K562 (cell line): ENCODE data around the gene GUK1. TPM values are rescaled to one million over a fixed set of nuclear protein-coding genes. Genes with fewer than 3 reads are reported as not detected.
A peak's percentile ranks its signal among the peaks of the same experiment; 100 is the strongest.

ENCODE experiments used
- ATF1 ChIP-seq, 2 experiments: fragments of 450-650 bp in 1 of 2; IDR thresholded peaks; 2 replicates each; pipeline ENCODE4 v1.6.1; 2016; ENCODE audit warnings: missing compliant biosample characterization in 1 of 2, missing genetic modification characterization in 1 of 2
- FUS ChIP-seq: fragments of 200-400 bp; formaldehyde crosslinking; optimal IDR thresholded peaks from 2 replicates; pipeline ENCODE3; 2017; ENCODE audit warnings: low read depth, low read length
- MTA2 ChIP-seq: fragments of 450-650 bp; IDR thresholded peaks from 2 replicates; pipeline ENCODE4 v1.6.1; 2016; ENCODE audit warnings: low read depth
- NBN ChIP-seq: fragments of 450-650 bp; IDR thresholded peaks from 2 replicates; pipeline ENCODE4 v1.6.1; 2016; ENCODE audit warnings: low read depth, mild to moderate bottlenecking
- NRF1 ChIP-seq, 2 experiments: fragments of 450-650 bp; IDR thresholded peaks in 1 of 2; conservative IDR thresholded peaks in 1 of 2; 2 replicates each; pipeline ENCODE4 v1.6.1; 2014; ENCODE audit warnings: mild to moderate bottlenecking in 2 of 2
- RB1 ChIP-seq: fragments of 450-650 bp; IDR thresholded peaks from 2 replicates; pipeline ENCODE4 v1.6.1; 2017; ENCODE audit warnings: low read depth, mild to moderate bottlenecking
- SPI1 ChIP-seq: IDR thresholded peaks from 2 replicates; pipeline ENCODE4 v1.6.1; 2011; ENCODE audit warnings: low read depth, low read length, control low read depth, borderline replicate concordance
- ZBTB7A ChIP-seq: IDR thresholded peaks from 2 replicates; pipeline ENCODE4 v1.6.1; 2011; ENCODE audit warnings: low read depth, mild to moderate bottlenecking, low read length, moderate library complexity, borderline replicate concordance; ENCODE audit not compliant: control insufficient read depth
- ZNF384 ChIP-seq: IDR thresholded peaks from 2 replicates; pipeline ENCODE4 v1.6.1; 2012; ENCODE audit warnings: low read depth, low read length, improper control_type of control experiment
- polyA plus RNA-seq, 8 experiments: library from polyadenylated mRNA; depleted of rRNA in 4 of 8; stranded (reverse) in 5 of 8; unstranded in 3 of 8; fragments of >200 nt; fragmentation: Nextera tagmentation in 2 of 8; fragmentation: Illumina TruSeq in 1 of 8; extraction: Ambion mirVana in 2 of 8; extraction: Trizol in 1 of 8; gene quantifications; 2 replicates each; pipeline versions ENCODE4 v1.2.1 to v1.2.3, GENCODE V29; 2011 to 2014; ENCODE audit warnings: inconsistent platforms in 1 of 8, missing spikeins in 1 of 8
- total RNA-seq, 7 experiments: library from RNA; depleted of rRNA in 6 of 7; stranded (reverse); fragments of >200 nt in 6 of 7; fragmentation: Illumina TruSeq in 2 of 7; extraction: Trizol in 2 of 7; gene quantifications; 2 replicates each; pipeline versions ENCODE4 v1.2.1 to v1.2.3, GENCODE V29; 2011 to 2021; ENCODE audit warnings: low replicate concordance in 1 of 7
- TF ChIP-seq, protein P1 (sequence below): fragments of 450-650 bp; formaldehyde crosslinking; IDR thresholded peaks from 2 replicates; pipeline ENCODE4 v1.4.0; 2020; ENCODE audit warnings: mild to moderate bottlenecking, mixed read lengths
- TF ChIP-seq, protein P2 (sequence below): fragments of 250-450 bp; sonication (Bioruptor Pico); IDR thresholded peaks from 2 replicates; pipeline ENCODE4 v1.8.0; 2022; ENCODE audit warnings: moderate library complexity, mild to moderate bottlenecking, inconsistent platforms
- TF ChIP-seq, protein P3 (sequence below): fragments of 200-600 bp; sonication (generic); IDR thresholded peaks from one replicate; pipeline ENCODE4 v1.6.1; 2012; ENCODE audit warnings: mild to moderate bottlenecking, low read depth, low read length, inconsistent platforms

GUK1 gene
- total and polyA plus RNA-seq, 9 of the 15 experiments (the other 6 are each of a cell fraction or from before 2014, with no cell fraction given): 7.0 to 331 (median 132) TPM

DNA sequence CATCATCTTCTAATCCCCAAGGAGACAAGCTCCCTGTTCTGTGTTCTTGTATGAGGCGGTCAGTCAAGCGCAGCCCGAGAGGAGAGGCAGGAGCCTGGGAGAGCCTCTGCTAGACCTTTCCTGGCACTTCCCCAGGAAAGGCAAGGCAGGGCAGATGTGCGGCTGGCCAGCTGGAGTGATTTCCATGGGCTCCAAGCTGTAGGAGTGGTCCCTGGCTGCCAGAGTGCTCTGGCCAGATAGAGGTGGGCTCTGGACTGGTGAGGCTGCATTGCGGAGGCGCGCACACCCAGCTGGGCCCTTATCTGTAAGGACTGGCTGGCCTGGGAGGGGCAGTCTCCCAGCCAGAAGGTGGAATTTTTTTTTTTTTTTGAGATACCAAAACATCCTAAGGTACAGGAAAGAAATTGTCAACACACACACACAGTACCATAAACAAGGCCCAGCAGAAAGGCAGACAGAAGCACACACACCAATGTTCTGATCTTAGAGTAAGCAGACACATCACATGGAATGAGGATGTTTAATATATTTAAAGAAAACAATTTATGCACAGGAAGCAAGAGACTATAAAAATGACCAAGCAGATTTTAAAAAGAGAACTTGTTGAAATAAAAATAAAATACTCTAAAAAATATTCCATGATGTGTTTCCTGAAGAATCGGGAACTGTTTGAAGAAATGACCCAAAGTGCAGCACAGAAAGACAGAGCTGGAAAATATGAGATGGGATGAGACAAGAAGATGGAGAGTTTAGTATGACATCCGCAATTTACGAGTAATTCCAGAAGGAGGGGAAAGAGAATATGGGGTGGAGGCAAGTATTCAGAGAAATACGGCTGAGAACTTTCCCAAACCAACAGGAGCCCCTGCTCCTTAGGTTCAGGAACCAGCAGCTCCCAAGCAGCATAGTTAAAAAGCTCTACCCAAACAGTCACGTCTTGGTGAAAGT is 38.9 kb downstream of the GUK1 start (continued):
- 0 out of 2 replicates have a peak, but pooled peaks have one; percentile 10 for TF ChIP-seq SPI1
- TF ChIP-seq FUS: no peak
- TF ChIP-seq, protein P1, sequence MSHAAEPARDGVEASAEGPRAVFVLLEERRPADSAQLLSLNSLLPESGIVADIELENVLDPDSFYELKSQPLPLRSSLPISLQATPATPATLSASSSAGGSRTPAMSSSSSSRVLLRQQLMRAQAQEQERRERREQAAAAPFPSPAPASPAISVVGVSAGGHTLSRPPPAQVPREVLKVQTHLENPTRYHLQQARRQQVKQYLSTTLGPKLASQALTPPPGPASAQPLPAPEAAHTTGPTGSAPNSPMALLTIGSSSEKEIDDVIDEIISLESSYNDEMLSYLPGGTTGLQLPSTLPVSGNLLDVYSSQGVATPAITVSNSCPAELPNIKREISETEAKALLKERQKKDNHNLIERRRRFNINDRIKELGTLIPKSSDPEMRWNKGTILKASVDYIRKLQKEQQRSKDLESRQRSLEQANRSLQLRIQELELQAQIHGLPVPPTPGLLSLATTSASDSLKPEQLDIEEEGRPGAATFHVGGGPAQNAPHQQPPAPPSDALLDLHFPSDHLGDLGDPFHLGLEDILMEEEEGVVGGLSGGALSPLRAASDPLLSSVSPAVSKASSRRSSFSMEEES (CRISPR knock-in tag): no peak
- TF ChIP-seq ATF1 (CRISPR knock-in tag; IDR thresholded peaks at IDR 0.05): no peak
- peak; percentile 51; the same call in 1 of the 2 replicates for TF ChIP-seq ATF1 (tag; IDR thresholded peaks at IDR 0.05)
- TF ChIP-seq, protein P2, sequence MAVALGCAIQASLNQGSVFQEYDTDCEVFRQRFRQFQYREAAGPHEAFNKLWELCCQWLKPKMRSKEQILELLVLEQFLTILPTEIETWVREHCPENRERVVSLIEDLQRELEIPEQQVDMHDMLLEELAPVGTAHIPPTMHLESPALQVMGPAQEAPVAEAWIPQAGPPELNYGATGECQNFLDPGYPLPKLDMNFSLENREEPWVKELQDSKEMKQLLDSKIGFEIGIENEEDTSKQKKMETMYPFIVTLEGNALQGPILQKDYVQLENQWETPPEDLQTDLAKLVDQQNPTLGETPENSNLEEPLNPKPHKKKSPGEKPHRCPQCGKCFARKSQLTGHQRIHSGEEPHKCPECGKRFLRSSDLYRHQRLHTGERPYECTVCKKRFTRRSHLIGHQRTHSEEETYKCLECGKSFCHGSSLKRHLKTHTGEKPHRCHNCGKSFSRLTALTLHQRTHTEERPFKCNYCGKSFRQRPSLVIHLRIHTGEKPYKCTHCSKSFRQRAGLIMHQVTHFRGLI (CRISPR knock-in tag): no peak
- peak; percentile 14; the same call in 1 of the 2 replicates for TF ChIP-seq RB1
- TF ChIP-seq NBN: peak; percentile 23; the same call in 1 of the 2 replicates
- TF ChIP-seq MTA2: peak; percentile 89
- TF ChIP-seq ZBTB7A: peak; percentile 96
- TF ChIP-seq, protein P3, sequence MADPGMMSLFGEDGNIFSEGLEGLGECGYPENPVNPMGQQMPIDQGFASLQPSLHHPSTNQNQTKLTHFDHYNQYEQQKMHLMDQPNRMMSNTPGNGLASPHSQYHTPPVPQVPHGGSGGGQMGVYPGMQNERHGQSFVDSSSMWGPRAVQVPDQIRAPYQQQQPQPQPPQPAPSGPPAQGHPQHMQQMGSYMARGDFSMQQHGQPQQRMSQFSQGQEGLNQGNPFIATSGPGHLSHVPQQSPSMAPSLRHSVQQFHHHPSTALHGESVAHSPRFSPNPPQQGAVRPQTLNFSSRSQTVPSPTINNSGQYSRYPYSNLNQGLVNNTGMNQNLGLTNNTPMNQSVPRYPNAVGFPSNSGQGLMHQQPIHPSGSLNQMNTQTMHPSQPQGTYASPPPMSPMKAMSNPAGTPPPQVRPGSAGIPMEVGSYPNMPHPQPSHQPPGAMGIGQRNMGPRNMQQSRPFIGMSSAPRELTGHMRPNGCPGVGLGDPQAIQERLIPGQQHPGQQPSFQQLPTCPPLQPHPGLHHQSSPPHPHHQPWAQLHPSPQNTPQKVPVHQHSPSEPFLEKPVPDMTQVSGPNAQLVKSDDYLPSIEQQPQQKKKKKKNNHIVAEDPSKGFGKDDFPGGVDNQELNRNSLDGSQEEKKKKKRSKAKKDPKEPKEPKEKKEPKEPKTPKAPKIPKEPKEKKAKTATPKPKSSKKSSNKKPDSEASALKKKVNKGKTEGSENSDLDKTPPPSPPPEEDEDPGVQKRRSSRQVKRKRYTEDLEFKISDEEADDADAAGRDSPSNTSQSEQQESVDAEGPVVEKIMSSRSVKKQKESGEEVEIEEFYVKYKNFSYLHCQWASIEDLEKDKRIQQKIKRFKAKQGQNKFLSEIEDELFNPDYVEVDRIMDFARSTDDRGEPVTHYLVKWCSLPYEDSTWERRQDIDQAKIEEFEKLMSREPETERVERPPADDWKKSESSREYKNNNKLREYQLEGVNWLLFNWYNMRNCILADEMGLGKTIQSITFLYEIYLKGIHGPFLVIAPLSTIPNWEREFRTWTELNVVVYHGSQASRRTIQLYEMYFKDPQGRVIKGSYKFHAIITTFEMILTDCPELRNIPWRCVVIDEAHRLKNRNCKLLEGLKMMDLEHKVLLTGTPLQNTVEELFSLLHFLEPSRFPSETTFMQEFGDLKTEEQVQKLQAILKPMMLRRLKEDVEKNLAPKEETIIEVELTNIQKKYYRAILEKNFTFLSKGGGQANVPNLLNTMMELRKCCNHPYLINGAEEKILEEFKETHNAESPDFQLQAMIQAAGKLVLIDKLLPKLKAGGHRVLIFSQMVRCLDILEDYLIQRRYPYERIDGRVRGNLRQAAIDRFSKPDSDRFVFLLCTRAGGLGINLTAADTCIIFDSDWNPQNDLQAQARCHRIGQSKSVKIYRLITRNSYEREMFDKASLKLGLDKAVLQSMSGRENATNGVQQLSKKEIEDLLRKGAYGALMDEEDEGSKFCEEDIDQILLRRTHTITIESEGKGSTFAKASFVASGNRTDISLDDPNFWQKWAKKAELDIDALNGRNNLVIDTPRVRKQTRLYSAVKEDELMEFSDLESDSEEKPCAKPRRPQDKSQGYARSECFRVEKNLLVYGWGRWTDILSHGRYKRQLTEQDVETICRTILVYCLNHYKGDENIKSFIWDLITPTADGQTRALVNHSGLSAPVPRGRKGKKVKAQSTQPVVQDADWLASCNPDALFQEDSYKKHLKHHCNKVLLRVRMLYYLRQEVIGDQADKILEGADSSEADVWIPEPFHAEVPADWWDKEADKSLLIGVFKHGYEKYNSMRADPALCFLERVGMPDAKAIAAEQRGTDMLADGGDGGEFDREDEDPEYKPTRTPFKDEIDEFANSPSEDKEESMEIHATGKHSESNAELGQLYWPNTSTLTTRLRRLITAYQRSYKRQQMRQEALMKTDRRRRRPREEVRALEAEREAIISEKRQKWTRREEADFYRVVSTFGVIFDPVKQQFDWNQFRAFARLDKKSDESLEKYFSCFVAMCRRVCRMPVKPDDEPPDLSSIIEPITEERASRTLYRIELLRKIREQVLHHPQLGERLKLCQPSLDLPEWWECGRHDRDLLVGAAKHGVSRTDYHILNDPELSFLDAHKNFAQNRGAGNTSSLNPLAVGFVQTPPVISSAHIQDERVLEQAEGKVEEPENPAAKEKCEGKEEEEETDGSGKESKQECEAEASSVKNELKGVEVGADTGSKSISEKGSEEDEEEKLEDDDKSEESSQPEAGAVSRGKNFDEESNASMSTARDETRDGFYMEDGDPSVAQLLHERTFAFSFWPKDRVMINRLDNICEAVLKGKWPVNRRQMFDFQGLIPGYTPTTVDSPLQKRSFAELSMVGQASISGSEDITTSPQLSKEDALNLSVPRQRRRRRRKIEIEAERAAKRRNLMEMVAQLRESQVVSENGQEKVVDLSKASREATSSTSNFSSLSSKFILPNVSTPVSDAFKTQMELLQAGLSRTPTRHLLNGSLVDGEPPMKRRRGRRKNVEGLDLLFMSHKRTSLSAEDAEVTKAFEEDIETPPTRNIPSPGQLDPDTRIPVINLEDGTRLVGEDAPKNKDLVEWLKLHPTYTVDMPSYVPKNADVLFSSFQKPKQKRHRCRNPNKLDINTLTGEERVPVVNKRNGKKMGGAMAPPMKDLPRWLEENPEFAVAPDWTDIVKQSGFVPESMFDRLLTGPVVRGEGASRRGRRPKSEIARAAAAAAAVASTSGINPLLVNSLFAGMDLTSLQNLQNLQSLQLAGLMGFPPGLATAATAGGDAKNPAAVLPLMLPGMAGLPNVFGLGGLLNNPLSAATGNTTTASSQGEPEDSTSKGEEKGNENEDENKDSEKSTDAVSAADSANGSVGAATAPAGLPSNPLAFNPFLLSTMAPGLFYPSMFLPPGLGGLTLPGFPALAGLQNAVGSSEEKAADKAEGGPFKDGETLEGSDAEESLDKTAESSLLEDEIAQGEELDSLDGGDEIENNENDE: peak; percentile 86
- TF ChIP-seq NRF1 (conservative IDR thresholded peaks at IDR 0.05 in 1 of 2, IDR thresholded peaks at IDR 0.05 in 1 of 2): peak; percentile 48 to 62; a peak in 3 of 4 replicates
- peak; percentile 97 for TF ChIP-seq ZNF384
